ENCODE results near the gene ANKRD44.

DNA sequence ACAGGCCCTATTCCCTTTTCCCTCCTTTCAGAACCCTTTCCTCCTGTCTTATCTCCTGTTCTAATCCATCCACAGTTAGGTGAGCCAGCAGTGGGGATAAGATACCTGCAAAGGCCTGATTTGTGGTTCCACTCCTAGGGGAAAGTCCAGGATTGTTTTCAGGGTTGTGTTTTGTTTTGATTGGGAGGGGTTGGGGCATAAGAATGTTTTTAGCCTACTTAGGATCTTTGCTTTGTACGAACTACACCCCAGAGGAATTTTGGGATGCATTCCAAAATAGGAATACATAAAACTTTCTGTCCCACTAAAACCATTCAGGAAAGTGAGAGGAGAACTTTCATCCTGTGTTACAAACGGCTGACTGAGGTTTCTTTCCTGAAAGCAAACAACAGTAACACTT is 233.2 kb downstream of the ANKRD44 start:
- TF ChIP-seq, protein P1, sequence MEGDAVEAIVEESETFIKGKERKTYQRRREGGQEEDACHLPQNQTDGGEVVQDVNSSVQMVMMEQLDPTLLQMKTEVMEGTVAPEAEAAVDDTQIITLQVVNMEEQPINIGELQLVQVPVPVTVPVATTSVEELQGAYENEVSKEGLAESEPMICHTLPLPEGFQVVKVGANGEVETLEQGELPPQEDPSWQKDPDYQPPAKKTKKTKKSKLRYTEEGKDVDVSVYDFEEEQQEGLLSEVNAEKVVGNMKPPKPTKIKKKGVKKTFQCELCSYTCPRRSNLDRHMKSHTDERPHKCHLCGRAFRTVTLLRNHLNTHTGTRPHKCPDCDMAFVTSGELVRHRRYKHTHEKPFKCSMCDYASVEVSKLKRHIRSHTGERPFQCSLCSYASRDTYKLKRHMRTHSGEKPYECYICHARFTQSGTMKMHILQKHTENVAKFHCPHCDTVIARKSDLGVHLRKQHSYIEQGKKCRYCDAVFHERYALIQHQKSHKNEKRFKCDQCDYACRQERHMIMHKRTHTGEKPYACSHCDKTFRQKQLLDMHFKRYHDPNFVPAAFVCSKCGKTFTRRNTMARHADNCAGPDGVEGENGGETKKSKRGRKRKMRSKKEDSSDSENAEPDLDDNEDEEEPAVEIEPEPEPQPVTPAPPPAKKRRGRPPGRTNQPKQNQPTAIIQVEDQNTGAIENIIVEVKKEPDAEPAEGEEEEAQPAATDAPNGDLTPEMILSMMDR (IDR thresholded peaks at IDR 0.05), result no peak
- no peak for TF ChIP-seq ZFX (IDR thresholded peaks at IDR 0.05; ENCODE audit: borderline replicate concordance)

Data from 22Rv1 (cell line).